ENCODE results near the gene CHMP4B.

The CHMP4B gene

DNA sequence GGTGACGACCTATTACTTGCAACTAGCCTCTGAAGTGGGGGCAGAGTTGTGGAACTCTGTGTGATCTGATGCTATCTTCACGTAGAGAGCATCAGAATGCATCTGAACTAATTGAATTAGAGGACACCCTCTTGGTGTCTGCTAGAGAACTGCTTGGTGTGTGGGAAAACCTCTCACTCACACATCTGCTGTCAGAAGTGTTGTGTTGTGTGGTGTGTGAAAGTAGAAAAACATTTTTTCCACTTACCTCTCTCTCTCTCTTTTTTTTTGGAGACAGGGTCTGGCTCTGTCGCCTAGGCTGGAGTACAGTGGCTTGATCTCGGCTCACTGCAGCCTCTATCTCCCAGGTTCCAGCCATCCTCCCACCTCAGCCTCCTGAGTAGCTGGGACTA lies 90.0 kb downstream of the CHMP4B start:
- TF ChIP-seq, protein P1, sequence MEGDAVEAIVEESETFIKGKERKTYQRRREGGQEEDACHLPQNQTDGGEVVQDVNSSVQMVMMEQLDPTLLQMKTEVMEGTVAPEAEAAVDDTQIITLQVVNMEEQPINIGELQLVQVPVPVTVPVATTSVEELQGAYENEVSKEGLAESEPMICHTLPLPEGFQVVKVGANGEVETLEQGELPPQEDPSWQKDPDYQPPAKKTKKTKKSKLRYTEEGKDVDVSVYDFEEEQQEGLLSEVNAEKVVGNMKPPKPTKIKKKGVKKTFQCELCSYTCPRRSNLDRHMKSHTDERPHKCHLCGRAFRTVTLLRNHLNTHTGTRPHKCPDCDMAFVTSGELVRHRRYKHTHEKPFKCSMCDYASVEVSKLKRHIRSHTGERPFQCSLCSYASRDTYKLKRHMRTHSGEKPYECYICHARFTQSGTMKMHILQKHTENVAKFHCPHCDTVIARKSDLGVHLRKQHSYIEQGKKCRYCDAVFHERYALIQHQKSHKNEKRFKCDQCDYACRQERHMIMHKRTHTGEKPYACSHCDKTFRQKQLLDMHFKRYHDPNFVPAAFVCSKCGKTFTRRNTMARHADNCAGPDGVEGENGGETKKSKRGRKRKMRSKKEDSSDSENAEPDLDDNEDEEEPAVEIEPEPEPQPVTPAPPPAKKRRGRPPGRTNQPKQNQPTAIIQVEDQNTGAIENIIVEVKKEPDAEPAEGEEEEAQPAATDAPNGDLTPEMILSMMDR (IDR thresholded peaks at IDR 0.05; ENCODE audit: unreplicated experiment in 3 of 3) = no peak
- Mint-ChIP-seq H3K27ac (no peak overlapping the region), H3K27me3 (ENCODE audit: low read depth) (peaks cover 8% of the 10 kb centered on the region), H3K36me3 (ENCODE audit: low read depth) (no peaks in the 10 kb centered on the region), H3K4me3 (no peak overlapping the region), H3K9me3 (peaks cover 3% of the 10 kb centered on the region), H3K4me1 (peaks cover 5% of the 10 kb centered on the region)

DNA sequence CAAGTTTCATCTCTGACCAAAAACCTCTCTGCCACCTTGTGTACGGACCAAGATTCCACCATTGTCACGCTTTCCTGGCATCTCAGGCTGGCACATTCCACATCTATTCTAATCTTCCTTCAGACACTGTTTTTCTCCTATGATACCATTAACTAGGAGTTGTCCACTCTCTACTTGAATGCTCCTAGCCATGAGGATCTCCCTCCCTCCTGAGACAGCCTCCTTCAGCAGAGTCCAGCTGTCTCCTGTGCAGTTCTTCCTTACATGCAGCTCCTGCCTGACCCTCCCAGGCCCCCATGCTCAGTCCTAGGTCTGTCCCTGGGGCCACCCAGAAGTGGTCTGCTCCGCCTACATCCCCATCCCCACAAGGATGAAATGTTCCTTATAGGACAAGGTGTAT lies 90.9 kb downstream of the CHMP4B start:
- no peak overlapping the region for H3K4me3 Mint-ChIP-seq
- H3K9me3 Mint-ChIP-seq = no peaks in the 10 kb centered on the region
- no peak overlapping the region for H3K27ac Mint-ChIP-seq
- peaks cover 4% of the 10 kb centered on the region for H3K27me3 Mint-ChIP-seq (ENCODE audit: low read depth)
- TF ChIP-seq, protein P1 (IDR thresholded peaks at IDR 0.05; ENCODE audit: unreplicated experiment in 3 of 3) = no peak
- no peaks in the 10 kb centered on the region for H3K36me3 Mint-ChIP-seq (ENCODE audit: low read depth)
- H3K4me1 Mint-ChIP-seq = peaks cover under 1% of the 10 kb centered on the region

All from nephron (organoid).